ENCODE results near the gene TNFAIP2. TPM values are rescaled to one million over a fixed set of nuclear protein-coding genes. Genes with fewer than 3 reads are reported as not detected.

TNFAIP2 gene
- total RNA-seq, 1 experiment from 2014 or later, result 87.3 TPM

- POLR2A ChIA-PET (ENCODE audit: unreplicated experiment), result no interaction called here
- no peak for DNase-seq
- TF ChIP-seq CTCF (conservative IDR thresholded peaks at IDR 0.05; ENCODE audit: low read depth, low read length) (no peak), EZH2phosphoT487 (IDR thresholded peaks at IDR 0.05; ENCODE audit: borderline replicate concordance, low read length) (no peak), EZH2 (IDR thresholded peaks at IDR 0.05; ENCODE audit: low read length, unreplicated experiment) (no peak)
- Histone ChIP-seq H3K9ac (ENCODE audit: low read length) (no peak overlapping the region), H3K79me2 (ENCODE audit: low read length) (no peaks in the 10 kb centered on the region), H3K4me3 (ENCODE audit: low read length) (no peak overlapping the region), H3K27ac (ENCODE audit: low read length) (no peak overlapping the region), H3K4me1 (ENCODE audit: insufficient read depth, low read length) (peaks cover 6% of the 10 kb centered on the region), H2AFZ (ENCODE audit: low read length) (no peak overlapping the region), H3K9me3 (ENCODE audit: low read length) (peaks cover 6% of the 10 kb centered on the region; the same call in 1 of the 2 replicates), H3K36me3 (ENCODE audit: low read depth, low read length) (no peaks in the 10 kb centered on the region), H3K9me2 (replicated peaks; ENCODE audit: low read length) (no peaks in the 10 kb centered on the region), H3K27me3 (ENCODE audit: low read length) (no peaks in the 10 kb centered on the region), H3F3A (ENCODE audit: low read length, unreplicated experiment) (no peaks in the 10 kb centered on the region), H4K20me1 (ENCODE audit: low read length) (no peaks in the 10 kb centered on the region), H3K4me2 (ENCODE audit: low read length) (no peak overlapping the region)
- CTCF ChIA-PET, result no interaction called here
- intact Hi-C loops (cut with micrococcal nuclease), result no loop called here
- no peak for ATAC-seq
- no TSS peak for BruUV-seq (replicated peaks)
Observed at GRCh38 chr14:103160321-103161053, 37.2 kb downstream of the TNFAIP2 start.

- H3K27ac ChIP-seq (ENCODE audit: low read length), result no peak overlapping the region
- no peak overlapping the region for H3K4me3 ChIP-seq (ENCODE audit: low read length)
- H3K36me3 ChIP-seq (ENCODE audit: low read depth, low read length), result no peaks in the 10 kb centered on the region
- ATAC-seq (no peak), DNase-seq (peak; percentile 41)
- no peaks in the 10 kb centered on the region for H3K79me2 ChIP-seq (ENCODE audit: low read length)
- no peak overlapping the region for H3K4me2 ChIP-seq (ENCODE audit: low read length)
- intact Hi-C loops (cut with micrococcal nuclease), result no loop called here
- H3K27me3 ChIP-seq (ENCODE audit: low read length), result no peaks in the 10 kb centered on the region
- no peaks in the 10 kb centered on the region for H4K20me1 ChIP-seq (ENCODE audit: low read length)
- no peak overlapping the region for H3K9ac ChIP-seq (ENCODE audit: low read length)
- H3F3A ChIP-seq (ENCODE audit: low read length, unreplicated experiment), result no peaks in the 10 kb centered on the region
- peaks cover 6% of the 10 kb centered on the region for H3K4me1 ChIP-seq (ENCODE audit: insufficient read depth, low read length)
- no peak overlapping the region for H2AFZ ChIP-seq (ENCODE audit: low read length)
- POLR2A ChIA-PET (ENCODE audit: unreplicated experiment), result no interaction called here
- no peak for TF ChIP-seq CTCF (conservative IDR thresholded peaks at IDR 0.05; ENCODE audit: low read depth, low read length)
- TF ChIP-seq EZH2 (IDR thresholded peaks at IDR 0.05; ENCODE audit: low read length, unreplicated experiment), result no peak
- TF ChIP-seq EZH2phosphoT487 (IDR thresholded peaks at IDR 0.05; ENCODE audit: borderline replicate concordance, low read length), result no peak
- no peaks in the 10 kb centered on the region for H3K9me2 ChIP-seq (replicated peaks; ENCODE audit: low read length)
- H3K9me3 ChIP-seq (ENCODE audit: low read length), result peaks cover 6% of the 10 kb centered on the region; the same call in 1 of the 2 replicates
- no TSS peak for BruUV-seq (replicated peaks)
- CTCF ChIA-PET, result no interaction called here
Observed at GRCh38 chr14:103161054-103161397, 37.8 kb downstream of the TNFAIP2 start.

- DNase-seq (no peak), ATAC-seq (no peak)
- Histone ChIP-seq H3K9me2 (replicated peaks; ENCODE audit: low read length) (no peaks in the 10 kb centered on the region), H3K27ac (ENCODE audit: low read length) (no peak overlapping the region), H3K9ac (ENCODE audit: low read length) (no peak overlapping the region), H2AFZ (ENCODE audit: low read length) (no peak overlapping the region), H3K9me3 (ENCODE audit: low read length) (peaks cover 10% of the 10 kb centered on the region; the same call in 1 of the 2 replicates), H3K36me3 (ENCODE audit: low read depth, low read length) (no peaks in the 10 kb centered on the region), H3K4me2 (ENCODE audit: low read length) (no peak overlapping the region), H3K4me1 (ENCODE audit: insufficient read depth, low read length) (peaks cover 6% of the 10 kb centered on the region), H4K20me1 (ENCODE audit: low read length) (no peaks in the 10 kb centered on the region), H3K4me3 (ENCODE audit: low read length) (no peak overlapping the region), H3K27me3 (ENCODE audit: low read length) (no peaks in the 10 kb centered on the region), H3K79me2 (ENCODE audit: low read length) (no peaks in the 10 kb centered on the region), H3F3A (ENCODE audit: low read length, unreplicated experiment) (no peaks in the 10 kb centered on the region)
- intact Hi-C loops (cut with micrococcal nuclease), result no loop called here
- ChIA-PET POLR2A (ENCODE audit: unreplicated experiment) (no interaction called here), CTCF (no interaction called here)
- BruUV-seq (replicated peaks), result no TSS peak
- no peak for TF ChIP-seq CTCF (conservative IDR thresholded peaks at IDR 0.05; ENCODE audit: low read depth, low read length)
- TF ChIP-seq EZH2phosphoT487 (IDR thresholded peaks at IDR 0.05; ENCODE audit: borderline replicate concordance, low read length), result no peak
- no peak for TF ChIP-seq EZH2 (IDR thresholded peaks at IDR 0.05; ENCODE audit: low read length, unreplicated experiment)
Observed at GRCh38 chr14:103163199-103163598, 39.9 kb downstream of the TNFAIP2 start.

All from PC-3 (cell line).